ENCODE measurements around the gene ATP2A2. TPM values are rescaled to one million over a fixed set of nuclear protein-coding genes. Genes with fewer than 3 reads are reported as not detected.

ATP2A2 gene
- polyA plus RNA-seq, 1 donor (not counting 4 experiments of a cell fraction or from before 2014, with no cell fraction given): 127 TPM

- H3K4me2 ChIP-seq (ENCODE audit: control insufficient read depth, extremely low read depth, insufficient read depth, low read depth, low read length): no peak overlapping the region
- H4K20me1 ChIP-seq (ENCODE audit: control insufficient read depth, extremely low read depth, insufficient read depth, low read length): no peaks in the 10 kb centered on the region
- H3K4me1 ChIP-seq (ENCODE audit: control insufficient read depth, extremely low read depth, insufficient read depth, low read length): peaks cover 39% of the 10 kb centered on the region
- H2AFZ ChIP-seq (ENCODE audit: control insufficient read depth, low read length): no peak overlapping the region
- H3K36me3 ChIP-seq (ENCODE audit: control insufficient read depth in 2 of 2, extremely low read depth in 1 of 2, insufficient read depth in 2 of 2, low read length in 2 of 2): peaks cover 56 to 79% of the 10 kb centered on the region in 2 experiments
- no peak overlapping the region for H3K4me3 ChIP-seq (ENCODE audit: control insufficient read depth in 2 of 3, extremely low read depth in 1 of 3, insufficient read depth in 2 of 3, low read depth in 1 of 3, low read length in 3 of 3)
- no peaks in the 10 kb centered on the region for H3K9me3 ChIP-seq (ENCODE audit: control insufficient read depth, low read depth, low read length)
- FAIRE-seq (no peak), DNase-seq (ENCODE audit: low read depth, low spot score) (no peak)
- H3K9me1 ChIP-seq (ENCODE audit: control insufficient read depth, extremely low read depth, insufficient read depth, low read length): no peaks in the 10 kb centered on the region
- no peaks in the 10 kb centered on the region for H3K27me3 ChIP-seq (ENCODE audit: control insufficient read depth, extremely low read depth, insufficient read depth, low read length)
- dilution Hi-C loops (cut with MboI; ENCODE audit: extremely low pct_ligation_motif_present, low sequenced_read_pairs): no loop called here
- TF ChIP-seq EZH2 (IDR thresholded peaks at IDR 0.05; ENCODE audit: low read length): no peak
- TF ChIP-seq CTCF (optimal IDR thresholded peaks at IDR 0.05 in 1 of 3, IDR thresholded peaks at IDR 0.05 in 1 of 3, conservative IDR thresholded peaks at IDR 0.05 in 1 of 3; ENCODE audit: extremely low read depth in 1 of 3, insufficient read depth in 2 of 3, low read length in 3 of 3): no peak
- peaks cover 20% of the 10 kb centered on the region for H3K79me2 ChIP-seq (ENCODE audit: control insufficient read depth, insufficient read depth, low read length)
- no peak overlapping the region for H3K9ac ChIP-seq (ENCODE audit: control insufficient read depth, extremely low read depth, insufficient read depth, low read length)
- H3K27ac ChIP-seq (ENCODE audit: control insufficient read depth, insufficient read depth, low read length): no peak overlapping the region
These were observed 62.1 kb downstream of the ATP2A2 start for GRCh38 chr12:110343114-110343513.

- no peaks in the 10 kb centered on the region for H3K9me3 ChIP-seq (ENCODE audit: control insufficient read depth, low read depth, low read length)
- H2AFZ ChIP-seq (ENCODE audit: control insufficient read depth, low read length): no peak overlapping the region
- no peaks in the 10 kb centered on the region for H4K20me1 ChIP-seq (ENCODE audit: control insufficient read depth, extremely low read depth, insufficient read depth, low read length)
- FAIRE-seq: no peak
- H3K79me2 ChIP-seq (ENCODE audit: control insufficient read depth, insufficient read depth, low read length): peaks cover 17% of the 10 kb centered on the region
- peaks cover 39% of the 10 kb centered on the region for H3K4me1 ChIP-seq (ENCODE audit: control insufficient read depth, extremely low read depth, insufficient read depth, low read length)
- H3K4me3 ChIP-seq (ENCODE audit: control insufficient read depth in 2 of 3, extremely low read depth in 1 of 3, insufficient read depth in 2 of 3, low read depth in 1 of 3, low read length in 3 of 3): no peak overlapping the region
- DNase-seq (ENCODE audit: low read depth, low spot score): no peak
- TF ChIP-seq EZH2 (IDR thresholded peaks at IDR 0.05; ENCODE audit: low read length) (no peak), CTCF (optimal IDR thresholded peaks at IDR 0.05 in 1 of 3, IDR thresholded peaks at IDR 0.05 in 1 of 3, conservative IDR thresholded peaks at IDR 0.05 in 1 of 3; ENCODE audit: extremely low read depth in 1 of 3, insufficient read depth in 2 of 3, low read length in 3 of 3) (no peak)
- no peak overlapping the region for H3K4me2 ChIP-seq (ENCODE audit: control insufficient read depth, extremely low read depth, insufficient read depth, low read depth, low read length)
- no peaks in the 10 kb centered on the region for H3K9me1 ChIP-seq (ENCODE audit: control insufficient read depth, extremely low read depth, insufficient read depth, low read length)
- H3K9ac ChIP-seq (ENCODE audit: control insufficient read depth, extremely low read depth, insufficient read depth, low read length): no peak overlapping the region
- dilution Hi-C loops (cut with MboI; ENCODE audit: extremely low pct_ligation_motif_present, low sequenced_read_pairs): no loop called here
- H3K36me3 ChIP-seq (ENCODE audit: control insufficient read depth in 2 of 2, extremely low read depth in 1 of 2, insufficient read depth in 2 of 2, low read length in 2 of 2): peaks cover 57 to 81% of the 10 kb centered on the region in 2 experiments
- no peaks in the 10 kb centered on the region for H3K27me3 ChIP-seq (ENCODE audit: control insufficient read depth, extremely low read depth, insufficient read depth, low read length)
- peak overlapping the region; percentile 89 for H3K27ac ChIP-seq (ENCODE audit: control insufficient read depth, insufficient read depth, low read length)
These were observed 62.9 kb downstream of the ATP2A2 start for GRCh38 chr12:110343736-110344555.
